IPS-NIHi7 (cell line): ENCODE results near the gene TAF11L2.
"Not testable (repeated sequence)": the region's sequence is repeated elsewhere in the genome, so short reads cannot be mapped to it uniquely, and the experiment has no call there.

Experiments used
- DNase-seq: peaks from one replicate; pipeline ENCODE4 v3.0.0; 2012; ENCODE audit warnings: mixed read lengths; ENCODE audit errors: extremely low spot score

The TAF11L2 gene

DNA sequence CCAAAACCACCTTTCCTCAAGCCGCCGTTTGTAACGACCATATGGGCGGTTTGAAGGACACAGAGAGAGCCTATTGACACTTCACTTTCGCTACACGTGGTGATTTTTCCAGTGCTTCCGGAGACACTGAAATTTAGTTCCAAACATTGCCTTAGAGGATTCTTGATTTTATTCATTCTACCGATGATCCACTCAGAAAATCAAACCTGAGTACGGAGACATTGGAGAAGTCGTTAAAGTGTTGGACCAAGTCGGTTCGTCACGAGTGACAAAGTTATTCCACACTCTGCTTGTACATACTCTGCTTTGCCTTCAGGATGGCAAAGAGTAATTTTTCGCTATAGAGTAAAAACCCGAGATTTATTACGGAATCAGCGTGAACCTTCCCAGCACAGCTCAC lies 28.5 kb downstream of the TAF11L2 start:
- not testable (repeated sequence) for DNase-seq

- DNase-seq, result not testable (repeated sequence)
Measured at GRCh38 chr5:17528369-17528768, 30.3 kb downstream of the TAF11L2 start, which contains the start of gene TAF11L6. TAF11L6 (plus strand) TSS chr5:17528669.
